GM21619 (cell line): ENCODE data around the gene FXYD3.

Experiments
- ATAC-seq: cut with Tn5 transposase; IDR thresholded peaks from one replicate; pipeline ENCODE4 v1.9.1; 2021; ENCODE audit not compliant: unreplicated experiment

FXYD3 gene

DNA sequence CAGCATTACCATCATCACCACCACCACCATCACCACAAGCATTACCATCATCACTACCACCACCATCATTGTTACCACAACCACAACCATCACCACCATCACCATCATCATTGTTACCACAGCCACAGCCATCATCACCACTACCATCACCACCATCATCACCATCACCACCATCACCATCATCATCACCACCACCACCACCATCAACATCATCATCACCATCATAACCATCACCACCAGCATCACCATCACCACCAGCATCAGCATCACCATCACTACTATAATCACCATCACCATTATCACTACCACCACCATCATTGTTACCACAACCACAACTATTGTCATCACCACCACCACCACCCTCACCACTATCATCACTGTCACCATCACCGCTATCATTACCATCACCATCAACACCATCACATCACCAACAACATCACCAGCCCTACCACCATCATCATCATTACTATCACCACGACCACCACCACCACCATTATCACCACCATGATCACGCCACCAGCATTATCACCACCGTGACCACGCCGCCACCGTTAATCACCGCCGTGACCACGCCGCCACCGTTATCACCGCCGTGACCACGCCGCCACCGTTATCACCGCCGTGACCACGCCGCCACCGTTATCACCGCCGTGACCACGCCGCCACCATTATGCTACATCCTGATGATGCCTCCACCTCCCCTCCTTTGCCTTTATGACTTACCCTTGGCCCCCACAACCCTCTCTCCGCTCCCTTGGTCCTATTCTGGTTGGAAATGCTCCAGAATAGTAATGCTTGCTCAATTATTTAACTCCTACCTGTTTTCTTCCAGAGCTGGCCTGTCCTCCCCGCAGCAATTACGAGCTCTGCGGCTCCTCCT is 10.0 kb upstream of the FXYD3 start:
- ATAC-seq: no peak

DNA sequence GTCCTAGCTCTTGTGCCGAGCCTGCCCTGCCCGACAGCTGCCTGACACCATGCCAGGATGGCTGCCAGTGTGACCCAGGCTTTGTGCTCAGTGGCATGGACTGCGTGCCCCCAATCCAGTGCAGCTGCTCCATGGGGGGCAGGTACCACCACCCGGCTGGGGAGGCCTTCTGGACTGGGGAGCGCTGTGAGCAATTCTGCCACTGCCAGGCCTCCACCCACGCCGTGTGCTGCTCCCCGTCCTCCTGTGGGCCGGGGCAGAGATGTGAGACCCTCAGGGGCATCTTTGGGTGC is 9.4 kb upstream of the FXYD3 start:
- ATAC-seq: no peak

DNA sequence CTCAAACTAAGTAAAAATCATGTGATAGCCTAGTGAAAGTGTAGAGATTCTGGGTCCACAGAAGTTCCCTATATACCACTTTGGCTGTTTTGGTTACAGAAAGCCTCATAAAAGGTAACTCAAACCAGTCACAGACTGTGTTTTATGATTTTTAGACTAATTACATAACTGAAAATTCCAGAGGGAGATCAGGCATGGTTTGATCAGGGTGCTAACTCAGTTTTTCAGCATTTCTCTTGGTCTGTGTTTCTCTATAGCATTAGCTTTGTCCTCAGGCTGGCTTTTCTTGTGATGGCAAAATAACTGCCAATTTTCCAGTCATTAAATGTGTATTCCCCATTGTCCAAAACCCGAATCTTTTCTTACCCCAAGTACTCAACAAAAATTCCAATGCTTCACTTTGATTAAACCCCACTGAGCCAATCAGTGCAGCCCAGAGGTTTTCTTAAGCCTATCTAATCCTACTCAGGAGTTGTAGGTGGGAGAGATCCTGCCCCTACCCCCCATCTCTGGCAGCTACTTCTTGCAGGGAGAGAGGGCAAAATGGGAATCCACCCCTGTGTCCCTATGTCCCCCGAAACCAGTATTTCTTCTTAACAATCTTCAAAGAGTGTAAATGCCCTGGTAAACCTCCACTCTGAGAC is 8.6 kb upstream of the FXYD3 start:
- ATAC-seq: no peak

DNA sequence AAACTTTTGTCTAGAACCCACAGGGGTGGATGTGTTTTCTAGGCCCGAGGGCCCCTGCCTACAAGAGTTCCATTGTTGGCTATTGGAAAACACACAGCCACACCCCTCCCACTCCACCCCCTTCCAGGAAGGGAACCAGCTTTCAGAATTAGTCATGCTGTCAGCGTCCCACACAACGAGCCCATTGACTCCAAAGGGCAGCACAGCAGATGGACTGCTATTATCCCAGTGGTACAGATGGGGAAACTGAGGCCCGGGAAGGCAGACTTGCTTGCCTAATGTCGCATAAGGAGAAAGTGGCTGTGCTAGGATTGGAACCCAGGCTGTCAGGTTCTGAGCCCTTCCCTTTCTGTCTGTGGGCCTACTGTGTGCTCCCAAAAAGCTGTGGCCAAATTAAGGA is 8.1 kb upstream of the FXYD3 start:
- no peak for ATAC-seq

DNA sequence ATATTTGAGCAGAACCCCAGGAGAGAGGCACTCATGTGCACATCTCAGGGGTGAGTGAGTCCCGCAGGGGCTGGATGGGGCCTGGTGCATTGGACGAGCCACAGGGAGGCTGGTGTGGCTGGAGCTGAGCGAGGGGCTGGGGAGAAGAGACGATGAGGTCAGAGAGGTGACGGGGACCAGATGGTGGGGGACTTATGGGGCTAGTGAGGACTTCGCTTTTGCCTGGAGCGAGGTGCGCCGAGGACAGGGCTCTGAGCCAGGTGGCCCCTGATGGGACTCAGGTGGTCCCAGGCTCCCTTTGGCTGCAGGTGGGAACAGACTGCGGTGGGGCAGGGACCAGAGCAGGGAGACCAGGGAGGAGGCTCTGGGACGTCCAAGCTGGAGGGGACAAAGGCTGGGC is 6.9 kb upstream of the FXYD3 start:
- ATAC-seq: no peak

DNA sequence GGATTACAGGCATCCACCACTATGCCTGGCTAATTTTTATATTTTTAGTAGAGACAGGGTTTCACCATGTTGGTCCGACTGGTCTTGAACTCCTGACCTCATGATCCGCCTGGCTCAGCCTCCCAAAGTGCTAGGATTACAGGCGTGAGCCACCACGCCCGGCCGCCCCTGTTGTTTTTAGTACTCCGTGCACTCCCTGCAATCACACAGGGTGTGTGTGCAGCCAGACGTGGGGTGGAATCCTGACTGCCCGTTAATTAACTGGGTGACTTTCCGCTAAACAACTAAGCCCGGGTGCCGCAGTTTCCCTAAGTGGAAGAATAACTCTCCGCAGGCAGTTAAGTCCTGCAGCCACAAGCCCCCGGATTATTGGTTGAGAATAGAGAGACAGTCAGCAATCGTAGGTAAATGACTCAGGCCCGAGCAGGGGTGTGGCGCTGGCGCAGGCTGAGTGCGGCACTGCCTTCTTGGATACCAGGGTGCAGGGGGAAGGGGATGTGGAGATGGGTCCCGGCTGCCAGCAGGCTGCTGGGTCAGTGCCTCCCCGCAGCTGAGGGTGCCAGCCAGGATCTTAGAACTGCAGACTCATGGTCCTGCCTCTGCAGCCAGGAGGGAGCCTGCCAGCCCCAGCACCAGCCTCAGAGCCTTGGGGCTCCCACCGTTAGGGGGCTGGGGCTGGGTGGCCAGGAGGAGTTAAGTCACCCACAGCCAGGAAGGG is 6.1 kb upstream of the FXYD3 start:
- ATAC-seq: no peak

DNA sequence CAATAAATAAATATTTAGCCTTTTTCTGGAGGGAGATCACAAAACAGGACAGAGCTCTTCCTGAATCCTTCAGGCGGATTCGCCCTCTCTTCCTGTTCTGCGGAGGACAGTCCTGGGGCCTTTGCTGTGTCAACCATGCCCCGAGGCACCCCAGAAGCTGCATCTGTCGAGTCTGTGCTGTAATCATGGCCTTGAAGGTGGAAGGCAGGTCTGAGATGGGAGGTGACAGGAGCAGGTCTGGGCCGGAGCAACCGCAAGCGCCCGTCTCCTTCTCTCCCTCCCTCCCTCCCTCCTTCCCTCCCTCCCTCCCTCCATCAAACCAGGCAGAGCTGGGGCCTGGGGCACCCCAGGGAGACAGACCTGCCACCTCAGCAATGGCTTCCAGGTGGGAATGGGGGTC is 4.6 kb upstream of the FXYD3 start:
- no peak for ATAC-seq

DNA sequence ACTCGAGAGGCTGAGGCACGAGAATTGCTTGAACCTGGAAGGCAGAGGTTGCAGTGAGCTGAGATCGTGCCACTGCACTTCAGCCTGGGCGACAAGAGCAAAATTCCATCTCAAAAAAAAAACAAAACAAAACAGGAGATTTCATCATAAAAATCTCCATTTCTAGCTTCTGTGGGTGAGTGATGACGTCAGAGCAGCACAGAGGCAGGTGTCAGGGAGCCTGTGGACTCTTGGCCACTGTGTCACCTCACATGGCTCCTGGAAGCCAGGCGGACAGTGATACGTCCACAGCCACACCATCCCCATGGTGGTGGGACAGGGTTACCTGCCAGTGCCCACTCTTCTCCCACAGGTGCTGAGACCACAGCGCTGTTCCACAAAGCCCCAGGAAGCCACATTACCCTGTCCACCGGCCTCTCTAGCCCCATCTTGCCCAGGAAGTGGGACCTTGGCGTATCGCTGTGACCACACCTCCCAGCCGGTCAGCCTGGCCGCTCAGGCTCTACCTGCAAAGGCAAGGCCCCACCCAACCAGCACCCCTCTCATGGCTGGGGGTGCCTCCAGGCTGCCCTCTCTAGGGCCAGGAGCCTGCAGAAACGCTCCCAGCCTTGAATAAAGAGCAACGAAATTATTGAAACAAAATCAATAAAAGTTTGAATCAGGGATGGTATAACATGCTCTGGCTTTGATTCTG is 2.5 kb upstream of the FXYD3 start:
- no peak for ATAC-seq

DNA sequence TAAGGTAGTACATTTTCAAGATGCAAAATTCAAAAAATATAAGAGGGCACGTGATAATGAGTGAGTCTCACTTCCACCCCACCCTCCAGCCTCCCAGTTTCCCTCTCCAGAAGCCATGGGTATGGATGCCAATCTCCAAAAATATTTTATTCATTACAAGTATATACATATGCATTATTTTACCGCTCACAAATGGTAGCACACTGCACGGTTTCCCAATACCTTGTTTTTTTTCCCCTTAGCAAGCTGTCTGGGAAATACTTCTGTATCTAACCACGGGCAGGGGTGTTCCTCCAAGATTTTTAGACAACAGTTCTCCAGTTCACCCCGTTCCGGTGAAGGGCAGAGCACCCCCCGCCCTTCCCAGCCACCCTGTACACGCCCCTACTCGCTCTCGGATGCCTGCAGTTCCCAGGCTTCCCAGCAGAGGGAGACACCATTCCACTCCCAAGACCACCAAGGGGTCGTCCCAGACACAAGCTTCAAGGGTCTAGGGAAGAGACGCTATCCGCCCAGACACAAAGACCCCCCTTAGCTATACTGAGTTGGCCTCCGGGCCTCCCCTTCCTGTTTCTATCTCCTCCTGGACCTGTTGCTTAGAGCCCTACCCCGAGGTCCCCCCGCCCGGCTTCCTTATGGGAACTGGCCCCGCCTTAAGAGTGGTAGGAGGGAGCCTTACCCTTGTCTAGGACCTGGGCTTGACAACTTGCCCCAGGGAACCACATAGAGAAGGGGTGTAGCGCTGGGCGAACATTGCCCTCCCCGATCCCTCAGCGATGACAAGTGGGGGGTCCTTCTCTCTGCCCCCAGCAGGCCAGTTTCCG is 1.1 kb upstream of the FXYD3 start:
- no peak for ATAC-seq

DNA sequence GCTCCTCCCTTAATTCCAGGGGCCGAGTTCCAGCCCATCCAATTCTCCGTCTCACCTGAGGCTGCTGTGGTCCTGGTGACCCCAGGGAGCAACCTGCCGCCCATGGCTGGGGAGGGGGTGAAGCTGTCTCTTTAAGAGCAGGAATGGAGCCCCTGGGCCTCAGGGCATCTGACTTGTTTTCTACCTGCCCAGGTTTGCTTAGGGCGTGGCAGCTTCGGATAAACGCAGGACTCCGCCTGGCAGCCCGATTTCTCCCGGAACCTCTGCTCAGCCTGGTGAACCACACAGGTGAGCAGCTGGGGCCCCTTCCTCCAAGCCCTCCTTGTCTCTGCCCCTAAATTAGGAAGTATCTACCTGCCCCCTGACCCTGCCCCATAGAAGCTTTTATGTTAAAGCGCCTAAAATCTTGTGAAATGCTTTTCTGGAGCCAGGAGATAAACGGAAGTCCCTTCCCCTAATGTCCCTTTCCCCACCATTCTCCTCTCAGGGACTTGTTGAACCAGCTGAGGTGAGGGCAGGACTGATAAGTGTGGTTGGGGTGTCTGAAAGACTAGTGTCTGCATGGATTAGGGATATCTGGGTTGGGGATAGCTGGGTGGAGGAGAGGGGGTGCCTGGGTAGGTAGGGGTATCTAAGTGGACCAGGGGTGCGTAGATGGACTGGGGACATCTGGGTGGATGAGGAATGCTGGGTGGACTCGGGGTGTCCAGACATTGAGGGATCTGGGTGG is 614 bp downstream of the FXYD3 start:
- no peak for ATAC-seq

DNA sequence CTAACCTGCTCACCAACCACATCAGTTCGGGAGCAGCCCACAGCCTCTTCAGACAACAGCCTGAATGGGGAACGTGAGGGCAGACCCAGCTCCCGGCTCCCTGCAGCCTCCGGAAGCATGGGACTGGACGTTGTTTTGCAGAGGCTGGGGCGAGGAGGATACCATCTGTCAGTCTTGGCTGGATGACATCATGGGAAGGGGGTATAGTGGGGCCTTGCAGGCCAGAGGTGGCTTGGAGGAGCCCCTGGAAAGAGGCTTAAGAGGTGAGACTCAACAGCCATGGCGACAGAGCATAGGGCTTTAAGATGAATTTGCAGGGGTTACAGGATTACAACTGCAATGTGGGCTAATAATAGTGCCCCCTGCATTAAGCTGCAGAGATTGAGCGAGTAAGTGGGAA is 1.5 kb downstream of the FXYD3 start:
- no peak for ATAC-seq

DNA sequence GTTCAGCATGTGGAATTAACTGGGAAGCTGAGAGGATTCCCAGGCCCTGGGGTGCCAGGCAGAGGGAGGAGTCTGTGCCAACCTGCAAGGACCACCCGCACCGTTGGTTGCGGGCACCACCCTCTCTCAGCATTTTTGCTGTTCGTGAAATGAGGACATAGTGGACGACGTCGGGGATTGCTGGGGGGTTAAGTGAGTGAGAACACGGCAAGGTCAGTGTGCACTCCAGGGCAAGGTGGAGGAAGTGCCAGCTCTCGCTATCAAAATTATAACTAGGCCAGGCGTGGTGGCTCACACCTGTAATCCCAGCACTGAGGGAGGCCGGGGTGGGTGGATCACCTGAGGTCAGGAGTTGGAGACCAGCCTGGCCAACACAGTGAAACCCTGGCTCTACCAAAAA is 2.2 kb downstream of the FXYD3 start:
- no peak for ATAC-seq

DNA sequence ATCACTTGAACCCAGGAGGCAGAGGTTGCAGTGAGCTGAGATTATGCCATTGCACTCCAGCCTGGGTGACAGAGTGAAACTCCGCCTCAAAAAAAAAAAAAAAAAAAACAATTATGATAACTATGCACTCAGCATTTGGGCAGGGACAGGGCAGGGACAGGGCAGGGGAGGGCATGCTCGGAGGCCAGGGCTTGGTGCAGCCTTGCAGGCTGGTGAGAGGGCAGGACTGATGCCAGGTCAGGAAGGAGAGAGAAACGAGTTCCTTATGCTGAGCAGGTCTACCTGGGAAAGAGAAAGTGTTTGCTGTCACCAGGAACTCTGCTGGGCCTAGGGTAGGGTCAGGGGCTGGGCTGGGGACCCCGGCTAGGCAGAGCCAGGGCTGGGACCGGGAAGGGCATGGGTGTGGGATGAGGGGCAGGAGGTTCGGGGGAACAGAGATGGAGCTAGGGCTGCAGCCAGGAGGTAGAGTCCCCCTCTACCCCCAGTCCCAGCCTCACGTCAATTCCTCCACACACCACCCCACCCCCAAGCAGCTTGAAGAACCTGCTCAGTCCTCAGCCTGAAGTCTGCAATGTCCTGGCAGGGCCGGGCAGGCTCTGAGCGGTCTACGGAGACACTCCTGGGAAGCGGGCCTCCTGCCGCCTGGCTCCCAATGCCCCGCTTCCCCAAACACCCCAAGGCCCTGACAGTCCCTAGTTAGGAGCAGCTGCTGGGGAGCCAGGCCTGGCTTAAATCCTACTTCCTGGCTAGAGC is 2.8 kb downstream of the FXYD3 start:
- ATAC-seq: no peak

DNA sequence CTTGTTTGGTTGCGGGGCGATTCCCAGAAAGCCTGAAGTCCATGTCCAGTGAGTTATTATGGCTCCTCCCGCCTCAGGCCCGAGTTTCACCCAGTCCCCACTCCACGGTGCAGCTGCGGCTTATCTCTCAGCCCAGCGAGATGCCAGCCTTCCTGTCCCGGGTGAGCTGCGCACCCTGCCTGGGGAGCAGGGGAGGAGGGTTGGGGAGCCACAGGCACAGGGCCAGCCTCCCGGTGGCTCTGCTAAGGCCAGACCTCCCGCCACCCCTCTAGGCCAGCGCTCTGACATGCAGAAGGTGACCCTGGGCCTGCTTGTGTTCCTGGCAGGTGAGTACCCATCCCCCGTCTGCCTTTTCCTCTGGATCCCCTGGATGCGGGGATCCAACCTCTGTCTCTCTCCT is 3.5 kb downstream of the FXYD3 start:
- no peak for ATAC-seq

DNA sequence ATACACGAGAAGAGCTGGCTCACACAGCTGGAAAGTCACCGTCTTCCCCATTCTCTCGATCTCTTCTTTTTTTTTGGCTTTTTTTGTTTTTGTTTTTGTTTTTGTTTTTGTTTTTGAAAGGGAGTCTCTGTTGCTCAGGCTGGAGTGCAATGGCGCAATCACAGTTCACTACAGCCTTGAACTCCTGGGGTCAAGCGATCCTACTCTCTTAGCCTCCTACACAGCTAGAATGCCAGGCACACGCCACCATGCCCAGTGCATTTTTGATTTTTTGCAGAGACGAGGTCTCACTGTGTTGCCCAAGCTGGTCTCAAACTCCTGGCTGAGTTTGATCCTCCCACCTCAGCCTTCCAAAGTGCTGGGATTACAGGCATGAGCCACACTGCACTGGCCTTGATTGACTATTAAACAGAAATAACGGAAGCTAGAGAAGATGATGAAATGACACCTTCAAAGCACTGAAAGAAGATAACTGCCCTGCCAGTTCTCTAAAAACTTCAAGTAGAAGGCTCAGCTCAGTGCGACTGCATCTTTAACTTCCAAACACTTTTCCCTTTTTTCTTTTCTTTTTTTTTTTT is 4.0 kb downstream of the FXYD3 start:
- no peak for ATAC-seq

DNA sequence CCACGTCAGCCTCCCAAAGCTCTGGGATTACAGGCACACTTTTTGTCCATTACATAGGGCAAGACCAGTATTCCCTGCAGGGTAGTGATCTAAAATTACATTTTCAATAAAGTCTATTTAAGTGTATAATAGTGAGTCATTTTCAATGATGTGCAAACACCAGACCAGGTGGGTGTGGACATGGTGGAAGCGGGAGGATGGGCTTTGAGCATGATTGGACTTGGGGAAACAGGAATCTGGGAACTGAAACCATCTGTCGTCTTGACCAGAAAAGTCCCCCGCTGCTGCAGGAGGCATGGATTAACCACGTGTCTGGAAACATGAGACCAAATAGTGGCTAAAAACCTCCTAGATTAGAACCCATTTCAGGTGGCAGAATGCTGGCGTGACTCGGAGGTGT is 4.9 kb downstream of the FXYD3 start:
- ATAC-seq: no peak

DNA sequence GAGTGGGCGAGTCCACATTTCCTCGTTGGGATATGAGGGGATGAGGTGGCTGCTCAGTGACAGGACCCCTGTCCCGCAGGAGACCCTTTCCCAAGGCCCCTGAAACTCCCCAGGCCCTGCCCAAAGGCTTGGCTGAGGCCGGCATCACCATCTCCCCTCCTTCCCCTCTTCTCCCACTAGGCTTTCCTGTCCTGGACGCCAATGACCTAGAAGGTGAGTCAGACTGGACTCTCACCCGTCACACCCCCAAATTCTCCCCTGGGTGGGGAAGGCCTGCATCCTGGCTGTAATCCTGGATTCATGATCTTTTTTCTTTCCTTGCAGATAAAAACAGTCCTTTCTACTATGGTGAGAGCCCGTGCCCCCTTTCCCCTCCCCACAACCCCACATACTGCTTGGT is 5.3 kb downstream of the FXYD3 start:
- no peak for ATAC-seq

DNA sequence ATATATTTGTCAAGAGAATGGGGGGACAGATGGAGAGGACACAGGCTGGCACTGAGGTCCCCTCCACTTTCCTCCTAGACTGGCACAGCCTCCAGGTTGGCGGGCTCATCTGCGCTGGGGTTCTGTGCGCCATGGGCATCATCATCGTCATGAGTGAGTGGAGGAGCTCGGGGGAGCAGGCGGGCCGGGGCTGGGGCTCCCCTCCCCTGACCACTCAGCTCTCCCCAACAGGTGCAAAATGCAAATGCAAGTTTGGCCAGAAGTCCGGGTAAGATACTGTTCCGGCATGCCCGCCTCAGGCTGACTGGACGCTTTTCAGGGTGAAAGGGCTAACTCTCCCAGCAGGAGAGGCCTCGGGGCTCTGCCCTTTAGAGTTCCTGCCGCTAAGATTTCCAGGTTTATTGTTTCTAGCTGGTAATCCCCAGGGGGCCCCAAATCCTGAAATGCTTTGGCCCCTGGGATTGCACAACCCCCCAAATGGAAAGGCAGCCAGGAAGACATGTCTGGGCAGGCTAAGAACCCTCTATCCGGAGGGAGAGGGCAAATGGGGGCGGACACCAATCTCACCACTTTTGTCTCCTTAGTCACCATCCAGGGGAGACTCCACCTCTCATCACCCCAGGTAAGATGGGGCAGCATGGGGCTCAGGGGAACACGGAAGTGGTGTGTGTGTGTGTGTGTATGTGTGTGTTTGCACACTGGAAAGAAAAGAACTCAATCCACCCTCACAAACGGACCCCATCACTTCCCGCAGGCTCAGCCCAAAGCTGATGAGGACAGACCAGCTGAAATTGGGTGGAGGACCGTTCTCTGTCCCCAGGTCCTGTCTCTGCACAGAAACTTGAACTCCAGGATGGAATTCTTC is 7.3 kb downstream of the FXYD3 start:
- ATAC-seq: no peak
